GM18511 (cell line): ENCODE measurements around the gene PPP1R15A.
"Not testable (repeated sequence)": the region's sequence is repeated elsewhere in the genome, so short reads cannot be mapped to it uniquely, and the experiment has no call there.

Experiments
- ATAC-seq: cut with Tn5 transposase; IDR thresholded peaks from one replicate; pipeline ENCODE4 v1.9.1; 2021; ENCODE audit warnings: mild to moderate bottlenecking, moderate library complexity; ENCODE audit not compliant: unreplicated experiment

Gene PPP1R15A

GRCh38 chr19:48858984-48859710 is 13.1 kb upstream of the PPP1R15A start:
- ATAC-seq = peak; percentile 69

- ATAC-seq = peak; percentile 69
Measured at GRCh38 chr19:48859711-48860572, 12.3 kb upstream of the PPP1R15A start.

- no peak for ATAC-seq
Measured at GRCh38 chr19:48861313-48861712, 10.9 kb upstream of the PPP1R15A start.

GRCh38 chr19:48862827-48863226 is 9.4 kb upstream of the PPP1R15A start:
- ATAC-seq = no peak

- ATAC-seq = no peak
Measured at GRCh38 chr19:48866692-48867091, 5.5 kb upstream of the PPP1R15A start.

GRCh38 chr19:48867123-48867745 is 5.0 kb upstream of the PPP1R15A start:
- no peak for ATAC-seq

- ATAC-seq = no peak
Measured at GRCh38 chr19:48867746-48868113, 4.5 kb upstream of the PPP1R15A start.

GRCh38 chr19:48868114-48868886 is 3.9 kb upstream of the PPP1R15A start, which contains the start of gene PLEKHA4:
PLEKHA4 (minus strand) TSS chr19:48868617; CDS start chr19:48867620, 997 bp downstream.
- ATAC-seq = no peak

GRCh38 chr19:48870048-48870447 is 2.2 kb upstream of the PPP1R15A start:
- no peak for ATAC-seq

- ATAC-seq = not testable (repeated sequence)
Measured at GRCh38 chr19:48871471-48872181, 595 bp upstream of the PPP1R15A start.

- ATAC-seq = no peak
Measured at GRCh38 chr19:48872884-48873475, 759 bp downstream of the PPP1R15A start.

- ATAC-seq = no peak
Measured at GRCh38 chr19:48873476-48874302, 1.5 kb downstream of the PPP1R15A start.

- no peak for ATAC-seq
Measured at GRCh38 chr19:48874303-48875135, 2.3 kb downstream of the PPP1R15A start.

- ATAC-seq = not testable (repeated sequence)
Measured at GRCh38 chr19:48876043-48876981, 4.1 kb downstream of the PPP1R15A start.

- no peak for ATAC-seq
Measured at GRCh38 chr19:48877855-48878195, 5.6 kb downstream of the PPP1R15A start.

GRCh38 chr19:48878196-48879024 is 6.2 kb downstream of the PPP1R15A start:
- ATAC-seq = no peak
